ENCODE results near the gene PACRG.
"Not testable (repeated sequence)": the region's sequence is repeated elsewhere in the genome, so short reads cannot be mapped to it uniquely, and the experiment has no call there.

The PACRG gene

DNA sequence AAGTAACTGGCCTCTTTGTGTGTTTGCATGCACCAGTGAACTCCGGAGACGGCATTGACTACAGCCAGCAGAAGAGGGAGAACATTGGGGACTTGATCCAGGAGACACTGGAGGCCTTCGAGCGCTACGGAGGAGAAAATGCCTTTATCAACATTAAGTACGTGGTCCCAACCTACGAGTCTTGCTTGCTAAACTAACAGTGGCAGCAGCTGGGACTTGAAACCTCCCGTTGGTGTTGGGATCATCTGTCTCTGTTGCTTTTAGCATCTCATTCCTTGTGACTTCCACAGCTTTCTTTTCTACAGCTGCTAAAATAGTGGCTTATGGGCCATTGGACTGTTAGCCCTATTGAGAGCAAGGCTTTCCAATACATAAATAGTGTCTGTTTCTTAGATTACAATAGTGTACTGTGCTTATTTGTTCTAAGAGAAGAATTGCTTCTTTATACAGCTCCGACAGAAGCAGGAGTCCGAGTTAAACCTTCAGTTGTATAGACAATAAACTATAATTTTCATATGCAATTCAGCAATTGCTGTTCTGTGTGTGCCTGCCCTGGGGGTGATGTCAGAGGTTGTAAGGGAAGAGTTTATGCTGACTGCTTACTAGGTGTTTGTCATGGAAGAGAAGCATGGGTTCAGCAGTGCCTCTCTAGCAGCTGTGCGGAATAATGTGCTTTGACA, 587.2 kb downstream of the PACRG start:
- DNase-seq (ENCODE audit: low read depth) = no peak

DNA sequence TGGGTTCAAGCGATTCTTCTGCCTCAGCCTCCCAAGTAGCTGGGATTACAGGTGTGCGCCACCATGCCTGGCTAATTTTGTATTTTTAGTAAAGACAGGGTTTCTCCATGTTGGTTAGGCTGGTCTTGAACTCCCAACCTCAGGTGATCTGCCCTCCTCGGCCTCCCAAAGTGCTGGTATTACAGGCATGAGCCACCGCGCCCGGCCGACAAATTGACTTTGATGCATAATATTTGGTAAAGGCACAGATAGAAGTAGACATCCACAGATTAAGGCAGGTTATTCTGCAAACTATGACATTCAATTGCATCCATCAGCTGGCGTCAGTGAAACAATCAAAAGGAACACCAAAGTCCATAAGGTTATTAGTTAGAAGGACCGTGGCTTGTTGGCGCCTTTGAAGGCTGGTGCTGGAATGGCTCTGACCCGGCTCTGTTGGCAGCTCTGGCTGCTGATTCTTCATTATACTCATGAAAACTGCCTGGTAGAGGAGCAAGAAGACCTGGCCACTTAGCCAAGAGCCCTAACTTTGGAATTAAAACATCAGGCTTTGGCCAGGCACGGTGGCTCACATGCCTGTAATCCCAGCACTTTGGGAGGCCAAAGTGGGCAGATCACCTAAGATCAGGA, 589.2 kb downstream of the PACRG start:
- not testable (repeated sequence) for DNase-seq (ENCODE audit: low read depth)

DNA sequence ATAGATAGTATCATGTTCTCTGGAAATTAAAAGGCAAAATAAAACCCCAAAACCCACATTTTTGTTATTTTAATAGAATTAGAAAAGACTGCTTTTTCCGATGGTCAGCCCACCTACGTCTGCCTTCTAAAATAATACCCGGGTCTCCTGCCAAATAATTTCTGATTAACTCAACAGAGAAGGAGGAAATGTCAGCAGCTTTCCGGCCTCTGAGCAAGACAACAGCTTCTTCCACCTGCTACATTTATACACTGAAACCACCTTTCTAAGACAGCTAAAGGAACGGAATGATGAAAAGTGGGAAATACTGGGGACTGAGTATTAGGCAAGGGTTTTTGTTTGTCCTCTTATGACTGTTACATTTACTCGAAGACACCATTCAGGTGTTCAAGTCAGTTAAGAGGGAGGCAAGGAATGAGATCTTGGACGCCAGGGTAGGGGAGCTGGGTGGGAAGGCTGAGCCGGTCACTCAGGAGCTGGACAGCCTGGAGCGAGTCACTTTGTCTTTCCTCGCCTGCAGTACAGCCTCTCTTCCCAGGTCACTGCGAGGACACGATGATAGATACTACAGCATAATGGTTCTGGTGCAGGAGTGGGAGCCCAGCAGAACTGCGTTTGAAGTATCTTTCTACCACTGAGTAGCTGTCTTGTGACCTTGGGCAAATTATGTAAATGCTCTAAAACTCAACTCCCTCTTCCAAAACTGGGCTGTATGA, 590.5 kb downstream of the PACRG start:
- DNase-seq (ENCODE audit: low read depth) = no peak

DNA sequence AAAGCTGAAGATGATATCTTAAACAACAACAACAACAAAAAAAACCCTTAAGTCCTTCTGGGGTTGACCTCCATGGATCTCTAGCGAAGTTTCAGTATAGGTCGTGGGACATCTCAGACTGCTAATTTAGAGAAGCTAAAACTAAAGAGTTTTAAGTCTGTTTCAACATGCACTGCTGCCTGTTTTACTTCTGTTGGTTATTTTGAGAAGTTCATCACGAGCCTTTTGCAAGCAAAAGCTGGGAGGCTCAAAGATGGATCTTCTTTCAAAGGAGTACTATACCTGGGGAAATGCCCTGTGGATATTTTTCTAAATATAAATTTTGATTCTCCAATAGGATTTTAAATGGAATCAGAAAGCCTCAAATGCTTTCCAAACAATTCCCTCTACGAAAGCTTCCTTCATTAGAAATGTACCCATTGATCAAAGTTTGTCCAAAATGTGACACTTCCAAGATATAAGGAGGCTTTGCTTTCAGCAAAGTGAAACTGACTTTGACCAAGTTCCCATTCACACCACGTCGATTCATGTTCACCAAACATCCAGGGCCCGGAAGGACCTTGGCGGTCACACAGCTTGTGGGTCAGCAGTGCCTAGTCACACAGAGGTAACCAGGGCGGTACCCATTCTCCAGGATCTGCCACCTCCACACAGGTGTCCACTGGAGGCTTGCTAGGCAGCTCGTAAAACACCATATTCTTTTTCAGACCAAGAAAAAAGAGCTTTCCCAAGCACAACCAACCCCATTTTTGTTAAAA, 592.0 kb downstream of the PACRG start:
- no peak for DNase-seq (ENCODE audit: low read depth)

DNA sequence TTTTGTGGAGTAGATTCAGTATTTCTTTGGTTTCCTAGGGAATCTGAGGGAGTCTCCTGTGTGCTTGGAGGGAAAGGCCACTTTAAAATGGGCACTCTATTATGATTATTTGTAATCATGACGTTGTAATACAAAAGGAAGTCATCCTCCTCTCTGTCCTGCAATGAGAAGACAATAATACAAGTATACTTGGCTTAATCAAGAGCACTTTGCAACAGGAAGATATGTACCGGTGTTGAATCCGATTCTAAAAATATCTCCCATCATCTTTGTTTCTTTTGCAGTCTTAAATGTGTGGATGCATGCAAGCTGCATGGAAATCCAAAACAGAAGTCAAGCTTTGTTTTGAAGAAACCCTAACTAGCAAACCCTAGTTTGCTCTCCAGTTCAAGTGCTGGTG, 592.6 kb downstream of the PACRG start:
- DNase-seq (ENCODE audit: low read depth) = no peak

DNA sequence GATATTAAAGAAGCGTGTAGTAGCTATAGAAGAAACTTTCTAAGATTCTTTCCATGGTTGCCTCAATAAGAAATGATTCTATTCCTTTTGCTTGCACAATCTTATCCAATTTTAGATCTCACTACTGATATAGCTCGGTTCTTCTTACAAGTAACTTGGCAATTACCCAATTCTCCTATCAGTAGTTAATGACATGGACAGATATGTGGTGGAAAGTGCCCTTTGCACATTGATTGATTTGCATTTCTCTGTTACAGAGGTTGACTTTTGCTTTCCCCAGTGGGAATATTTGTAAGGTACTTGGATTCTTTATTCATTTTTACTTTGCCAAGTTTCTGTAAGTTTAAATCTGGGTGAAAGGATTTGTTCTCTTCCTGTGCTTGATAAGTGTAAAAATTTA, 593.0 kb downstream of the PACRG start:
- DNase-seq (ENCODE audit: low read depth) = no peak

DNA sequence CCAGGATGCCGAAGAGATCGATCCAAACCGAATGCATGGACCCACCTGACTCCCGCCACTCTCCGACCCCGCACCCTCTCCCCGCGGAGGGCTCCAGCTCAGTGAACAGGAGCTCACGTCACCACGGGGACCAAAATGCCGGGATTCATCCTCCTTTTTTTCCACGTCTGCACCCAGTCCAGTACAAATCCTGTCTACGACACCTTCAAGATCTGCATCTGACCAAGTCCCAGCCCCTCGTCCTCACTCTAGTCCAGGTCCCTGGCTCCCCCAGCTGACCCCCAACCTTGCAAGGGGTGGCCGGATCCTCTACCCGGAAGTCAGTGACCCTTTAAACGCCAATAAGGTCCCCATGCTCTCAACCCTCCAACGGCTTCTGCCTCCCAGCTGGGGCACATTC, 593.9 kb downstream of the PACRG start:
- no peak for DNase-seq (ENCODE audit: low read depth)

DNA sequence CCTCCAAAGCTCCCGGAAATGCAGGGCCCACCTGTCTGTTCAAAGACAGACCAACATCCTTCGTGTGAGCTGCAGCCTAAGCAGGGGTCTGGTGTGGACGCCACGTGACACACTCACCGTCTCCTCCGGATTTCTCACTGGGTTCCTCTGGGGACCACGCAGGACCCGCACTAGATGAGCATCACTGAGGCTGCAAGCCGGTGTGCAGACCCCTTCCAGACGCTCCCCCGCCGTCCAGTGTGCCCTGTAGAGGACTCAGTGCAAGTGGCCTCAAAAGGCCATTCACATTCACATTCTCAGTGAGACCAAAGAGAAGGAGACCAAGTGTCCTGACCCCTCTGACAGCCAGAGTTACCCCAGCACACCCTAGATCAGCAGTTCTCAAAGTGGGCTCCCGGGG, 595.5 kb downstream of the PACRG start:
- no peak for DNase-seq (ENCODE audit: low read depth)

DNA sequence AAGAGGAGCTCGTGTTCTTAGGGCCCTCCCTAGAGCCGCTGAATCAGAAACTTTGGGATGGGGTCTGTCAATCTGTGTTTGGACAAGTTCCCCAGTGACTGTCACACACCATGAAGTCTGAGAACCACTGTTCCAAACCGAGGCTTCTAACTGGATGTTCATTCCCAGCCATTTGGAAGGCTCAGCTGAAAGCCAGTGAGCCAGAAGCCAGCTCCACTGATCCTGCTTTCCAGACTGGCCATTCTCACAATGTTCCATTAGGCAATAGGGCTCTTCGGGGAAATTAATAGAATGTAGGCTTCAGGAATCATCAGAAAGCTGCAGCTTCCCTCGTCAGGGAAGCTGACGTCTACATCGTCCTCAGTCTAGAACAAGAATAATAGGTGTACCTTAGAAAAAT, 595.9 kb downstream of the PACRG start:
- no peak for DNase-seq (ENCODE audit: low read depth)

DNA sequence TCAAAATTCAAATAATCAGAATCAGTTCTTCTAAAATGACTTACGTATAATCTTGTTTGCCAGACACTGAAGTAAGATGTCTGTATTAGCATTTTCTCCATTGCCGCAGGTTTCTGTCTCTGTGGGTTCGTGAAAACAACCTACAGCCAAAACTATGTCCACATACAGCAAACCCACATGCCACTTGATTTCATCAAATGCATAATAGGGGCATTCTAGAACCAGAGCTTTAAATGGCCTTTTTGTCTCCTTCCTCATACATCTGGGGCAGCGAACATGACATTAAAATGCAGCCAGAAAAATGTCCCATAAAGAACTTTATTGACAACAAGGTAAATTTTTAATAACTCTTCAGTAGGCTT, 596.5 kb downstream of the PACRG start:
- DNase-seq (ENCODE audit: low read depth) = no peak

DNA sequence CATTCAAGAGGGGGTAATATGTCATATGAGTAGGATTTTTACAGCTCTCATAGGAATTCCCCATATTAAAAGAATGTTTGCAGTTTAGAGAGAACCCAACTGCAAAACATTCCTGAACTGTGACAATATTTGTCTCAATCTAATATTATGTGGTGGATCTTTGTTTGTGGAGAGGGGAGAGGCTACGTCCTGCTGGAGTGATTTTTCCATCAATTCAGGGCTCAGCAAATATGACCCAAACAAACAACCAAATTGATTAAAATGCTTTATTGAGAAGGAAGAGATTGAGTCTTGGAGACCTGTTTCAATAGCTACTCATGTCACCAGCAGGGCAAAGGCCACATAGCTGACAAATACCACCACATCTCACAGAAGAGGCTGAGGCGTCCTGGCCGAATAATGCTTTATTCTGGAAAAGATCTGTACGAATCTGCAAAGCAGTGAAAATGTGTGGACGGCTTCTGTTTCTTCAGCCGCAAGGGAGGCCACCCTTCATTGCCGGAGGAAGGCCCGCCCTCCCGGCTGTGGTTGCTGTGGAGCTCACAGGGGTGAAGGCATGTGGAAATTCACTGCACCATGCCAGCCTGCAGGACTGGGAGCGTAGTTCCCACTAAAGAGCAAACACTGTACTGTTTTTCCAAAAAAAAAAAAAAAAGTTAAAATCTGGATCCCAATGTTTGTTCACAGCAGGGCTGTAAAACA, 597.1 kb downstream of the PACRG start:
- no peak for DNase-seq (ENCODE audit: low read depth)

DNA sequence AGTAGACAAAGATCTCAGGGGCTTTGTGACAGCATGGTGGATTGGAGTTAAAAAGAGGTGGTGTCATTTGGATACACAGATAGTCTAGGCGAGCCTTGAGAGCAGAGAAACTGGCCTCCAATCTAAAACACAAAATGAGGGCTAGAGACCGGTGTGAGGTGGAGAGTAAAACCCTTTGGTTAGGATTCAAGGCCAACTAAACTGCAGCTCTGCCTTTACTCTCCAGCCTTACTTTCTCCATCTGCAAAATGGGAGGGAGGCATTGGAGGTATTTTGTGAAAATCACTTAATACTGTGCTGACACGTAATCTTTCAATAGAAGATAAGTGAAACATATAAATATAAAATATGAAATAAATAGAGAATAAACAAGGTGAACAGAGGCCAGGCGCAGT, 597.6 kb downstream of the PACRG start:
- DNase-seq (ENCODE audit: low read depth) = no peak

DNA sequence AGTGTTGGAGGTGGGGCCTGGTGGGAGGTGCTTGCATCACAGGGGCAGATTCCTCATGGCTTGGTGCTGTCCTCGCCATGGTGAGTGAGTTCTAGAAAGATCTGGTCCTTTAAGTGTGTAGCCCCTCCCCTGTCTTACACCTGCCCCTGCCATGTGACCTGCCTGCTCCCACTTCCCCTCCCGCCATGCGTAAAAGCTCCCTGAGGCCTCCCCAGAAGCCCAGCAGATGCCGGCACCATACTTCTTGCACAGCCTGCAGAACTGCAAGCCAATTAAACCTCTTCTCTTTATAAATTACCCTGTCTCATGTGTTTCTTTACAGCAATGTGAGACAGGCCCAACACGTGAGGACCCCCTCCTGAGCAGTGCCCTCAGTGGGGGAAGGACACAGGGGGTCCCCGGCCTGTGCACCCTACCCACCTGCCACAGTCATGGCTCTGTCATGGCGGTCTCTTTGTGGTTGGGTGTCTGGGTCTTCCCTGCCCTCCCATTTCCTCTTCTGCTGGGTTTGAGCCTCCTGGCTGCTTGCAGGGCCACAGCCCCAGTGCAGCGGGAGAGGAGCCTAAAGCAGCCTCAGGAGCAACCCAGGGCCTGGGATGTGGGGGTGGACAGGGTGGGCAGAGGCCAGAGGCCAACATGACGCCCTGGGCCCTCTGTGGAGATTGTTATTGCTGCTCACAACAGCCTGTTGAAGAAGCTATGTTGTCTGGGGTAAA, 599.5 kb downstream of the PACRG start:
- DNase-seq (ENCODE audit: low read depth) = no peak

DNA sequence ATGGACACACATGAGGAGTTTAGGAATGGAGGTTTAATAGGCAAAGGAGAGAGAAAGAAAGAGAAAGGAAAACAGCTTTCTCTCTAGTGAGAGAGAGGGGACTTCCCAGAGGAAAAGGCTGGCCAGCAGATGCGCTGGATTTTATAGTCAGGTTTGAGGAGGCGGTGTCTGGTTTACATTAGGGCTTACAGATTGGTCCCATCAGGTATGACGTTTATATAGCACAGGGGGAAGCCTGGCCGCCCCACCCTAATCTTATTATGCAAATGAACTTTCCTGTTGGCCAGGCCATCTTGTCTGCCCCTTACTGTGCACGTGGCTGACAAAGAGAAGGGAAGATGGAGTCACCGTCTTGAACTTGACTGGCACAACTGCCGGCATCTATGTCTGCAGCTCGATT, 600.1 kb downstream of the PACRG start:
- no peak for DNase-seq (ENCODE audit: low read depth)

DNA sequence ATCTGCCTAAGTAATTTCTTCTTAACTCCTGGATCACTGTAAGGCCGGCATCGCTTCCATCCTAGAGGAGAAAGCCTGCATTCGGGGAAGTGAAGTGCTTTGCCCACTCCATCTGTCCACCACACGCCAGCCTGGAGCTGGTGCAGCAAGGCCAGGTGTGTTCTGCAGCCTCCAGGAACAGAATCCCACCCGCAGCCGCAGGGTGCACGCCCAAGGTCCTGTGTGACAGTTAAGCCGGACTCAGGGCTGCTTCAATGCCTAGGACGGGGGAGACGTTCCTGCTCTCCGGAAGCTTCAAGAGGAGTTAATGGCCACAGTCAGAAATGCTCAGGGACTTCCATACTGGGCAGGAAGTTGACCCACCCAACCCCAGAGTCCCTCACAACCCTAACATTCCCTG, 600.6 kb downstream of the PACRG start:
- no peak for DNase-seq (ENCODE audit: low read depth)

DNA sequence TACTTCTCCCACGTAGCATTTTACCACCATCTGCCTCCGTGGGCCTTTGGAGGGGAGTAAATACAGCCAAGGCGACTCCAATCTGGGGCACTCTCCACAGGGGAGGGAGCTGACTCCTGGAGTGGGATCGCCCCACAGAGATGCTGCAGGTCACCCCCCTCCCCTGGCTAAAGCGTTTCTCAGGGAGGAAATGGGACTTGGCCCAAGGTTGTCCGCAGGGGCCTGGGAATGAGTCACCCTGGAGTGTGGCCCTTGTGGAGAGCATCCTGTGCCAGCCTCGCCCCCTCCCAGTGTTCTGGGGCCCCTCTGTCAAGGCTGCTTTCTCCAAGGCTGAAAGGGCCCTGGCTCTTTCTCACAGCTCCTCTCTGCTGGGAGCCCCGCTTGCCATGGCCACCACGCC, 602.2 kb downstream of the PACRG start:
- no peak for DNase-seq (ENCODE audit: low read depth)

DNA sequence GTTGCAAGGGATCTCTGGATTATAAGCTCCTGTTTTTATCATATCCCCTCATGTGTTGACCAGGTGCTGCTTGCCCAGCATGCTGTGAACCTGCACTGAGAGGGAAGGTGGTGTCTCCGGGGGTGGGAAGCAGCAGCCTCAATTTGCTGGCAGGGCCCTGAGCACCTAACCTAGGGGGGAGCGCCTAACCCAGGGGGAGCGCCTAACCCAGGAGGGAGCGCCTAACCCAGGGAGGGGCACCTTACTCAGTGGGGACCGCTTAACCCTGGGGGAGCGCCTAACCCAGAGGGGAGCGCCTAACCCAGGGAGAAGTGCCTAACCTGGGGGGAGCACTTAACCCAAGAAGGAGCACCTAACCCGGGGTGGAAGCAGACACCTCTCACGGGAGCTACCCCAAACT, 603.5 kb downstream of the PACRG start:
- no peak for DNase-seq (ENCODE audit: low read depth)

DNA sequence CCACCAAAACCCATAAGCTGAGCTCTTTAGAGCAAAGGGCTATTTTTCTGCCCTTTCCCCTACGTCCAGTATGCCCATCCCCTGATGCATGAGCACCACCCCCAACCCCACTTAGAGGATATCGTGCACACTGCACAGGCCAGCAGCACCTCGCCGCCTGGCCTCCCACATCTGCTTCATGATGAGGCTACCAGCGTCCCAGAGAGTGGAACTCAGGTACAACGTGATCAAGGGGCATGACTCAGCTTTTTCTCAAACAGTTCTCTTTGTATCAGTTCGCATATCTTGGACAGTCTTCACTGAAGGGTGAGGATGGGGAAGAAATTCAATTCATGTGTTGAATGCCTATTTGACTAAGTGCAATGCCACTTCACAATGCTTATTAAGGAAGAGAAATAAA, 604.8 kb downstream of the PACRG start:
- DNase-seq (ENCODE audit: low read depth) = no peak

DNA sequence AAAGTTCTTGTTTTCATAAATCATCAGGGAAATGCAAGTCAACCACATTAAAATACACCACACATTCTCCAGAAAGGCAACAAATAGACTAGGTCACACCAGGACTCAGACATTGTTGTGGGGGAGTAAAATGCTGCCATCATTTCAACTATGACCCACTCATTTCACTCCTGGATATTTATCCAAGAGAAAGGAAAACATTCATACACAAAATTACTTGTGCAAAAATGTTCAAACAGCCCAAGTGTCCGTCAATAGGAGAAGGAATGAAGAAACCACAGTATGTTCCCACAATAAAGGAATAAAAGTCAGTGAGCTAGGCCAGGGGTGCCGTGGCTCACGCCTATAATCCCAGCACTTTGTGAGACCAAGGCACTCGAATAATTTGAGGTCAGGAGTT, 605.3 kb downstream of the PACRG start:
- no peak for DNase-seq (ENCODE audit: low read depth)

DNA sequence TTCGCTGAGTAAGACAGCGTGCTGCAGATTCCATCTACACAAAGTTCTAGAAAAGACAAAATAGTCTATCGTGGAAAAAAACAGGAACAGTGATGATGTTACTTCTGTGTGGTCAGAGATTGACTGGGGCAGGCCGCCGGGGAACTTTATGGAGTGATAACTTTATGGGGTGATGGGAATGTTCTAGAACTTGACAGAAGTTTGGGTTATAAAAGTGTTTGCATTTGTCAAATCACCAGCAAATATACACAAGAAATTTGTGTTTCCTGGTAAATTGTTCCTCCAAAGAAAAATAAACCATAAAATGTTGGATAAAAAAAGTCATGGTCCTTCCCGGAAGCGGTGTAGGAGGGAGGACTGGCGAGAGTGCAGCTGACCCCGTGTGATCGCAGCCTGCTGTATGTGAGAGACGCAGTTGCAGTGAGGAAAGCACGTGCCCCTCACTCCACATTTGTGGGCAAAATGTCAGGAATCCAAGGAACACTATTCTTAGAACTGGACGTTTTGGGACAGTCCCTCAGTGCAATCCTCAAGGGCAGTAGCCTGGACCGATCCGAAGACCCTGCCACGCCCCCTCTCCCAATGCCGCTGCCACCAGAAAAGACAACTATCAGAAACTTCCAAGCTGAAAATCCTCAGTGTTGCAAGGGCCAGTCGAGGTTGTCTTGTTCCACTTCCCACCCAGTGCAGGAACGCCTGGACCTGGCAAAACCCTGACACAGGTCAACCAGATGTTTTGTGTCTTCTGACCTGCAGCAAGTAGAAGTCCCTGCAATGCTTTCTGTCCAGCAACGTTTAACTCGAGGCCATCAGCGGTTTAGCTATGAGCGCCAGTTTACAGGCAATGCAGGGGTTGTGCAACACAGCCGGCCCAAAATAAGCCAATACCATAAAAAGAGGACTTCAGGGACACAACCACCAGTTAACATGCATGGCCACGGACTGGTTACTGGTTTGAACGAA, 606.2 kb downstream of the PACRG start:
- no peak for DNase-seq (ENCODE audit: low read depth)

Measured in HS-27A (cell line).